Left lobe of liver (tissue), 2 donors: ENCODE measurements around the gene ALPL. TPM values are rescaled to one million over a fixed set of nuclear protein-coding genes. Genes with fewer than 3 reads are reported as not detected.

Experiments
- ATAC-seq: fragments of 200-7000 bp; cut with Tn5 transposase; one replicate; pipeline ENCODE4 v1.9.1; 2020; ENCODE audit warnings: mild to moderate bottlenecking, moderate library complexity
- DNase-seq: peaks from one replicate; pipeline ENCODE4 v3.0.0-alpha.2; 2020; ENCODE audit warnings: low spot score
- total RNA-seq: library from RNA; stranded (reverse); gene quantifications from one replicate; pipeline ENCODE4 v1.2.1, GENCODE V29; 2021
- donor health status: DM: no; HTN: no; CAD: no; lungs with moderate emphysema.
- donor health status: DM: no; HTN: yes; CAD: no.

Gene ALPL
- total RNA-seq, 1 donor from 2014 or later = 29.3 TPM

- ATAC-seq (no peak), DNase-seq (no peak)
Measured at GRCh38 chr1:21614419-21615115, 105.3 kb downstream of the ALPL start.

DNA sequence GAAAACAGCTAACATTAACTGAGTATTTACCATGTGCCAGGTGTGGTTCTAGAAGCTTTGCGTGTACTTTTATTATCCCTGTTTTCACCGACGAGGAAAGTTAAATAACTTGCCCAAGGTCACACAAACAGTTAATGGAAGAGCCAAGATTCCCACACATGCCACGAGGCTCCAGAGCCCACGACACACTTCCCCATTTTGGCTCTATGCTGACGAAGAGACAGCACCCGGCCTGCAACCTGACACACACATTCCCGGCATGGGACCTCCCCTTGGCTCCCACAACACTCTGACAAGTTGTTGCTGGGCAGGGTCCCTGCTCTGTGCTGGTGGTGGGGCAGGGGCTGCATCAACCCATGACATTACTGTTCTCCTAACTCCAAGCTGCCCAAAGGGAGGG is 107.1 kb downstream of the ALPL start:
- ATAC-seq (no peak), DNase-seq (no peak)

GRCh38 chr1:21617126-21617738 is 108.0 kb downstream of the ALPL start:
- no peak for ATAC-seq

DNA sequence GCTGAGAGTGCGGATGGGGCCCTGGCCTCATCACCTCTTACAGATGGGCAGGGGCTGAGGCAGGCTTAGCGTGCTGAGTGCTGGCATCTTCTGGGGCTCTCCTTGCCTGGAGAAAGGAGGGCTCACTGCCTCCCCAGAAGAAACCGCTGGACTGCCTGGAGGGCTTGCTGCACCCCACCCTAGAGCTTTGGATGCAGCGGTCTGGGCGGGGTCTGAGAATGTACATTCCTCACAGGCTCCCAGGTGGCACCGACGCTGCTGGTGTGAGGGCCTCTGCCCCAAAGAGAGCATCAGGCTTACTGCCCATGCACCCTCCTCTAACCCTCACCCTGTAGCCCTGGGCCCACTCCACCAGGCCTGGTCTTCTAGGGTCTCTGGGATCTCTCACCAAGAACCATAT is 108.8 kb downstream of the ALPL start:
- DNase-seq (no peak), ATAC-seq (no peak)

More at GRCh38 chr1:21617126-21617738, 108.0 kb downstream of the ALPL start:
- DNase-seq = no peak

DNA sequence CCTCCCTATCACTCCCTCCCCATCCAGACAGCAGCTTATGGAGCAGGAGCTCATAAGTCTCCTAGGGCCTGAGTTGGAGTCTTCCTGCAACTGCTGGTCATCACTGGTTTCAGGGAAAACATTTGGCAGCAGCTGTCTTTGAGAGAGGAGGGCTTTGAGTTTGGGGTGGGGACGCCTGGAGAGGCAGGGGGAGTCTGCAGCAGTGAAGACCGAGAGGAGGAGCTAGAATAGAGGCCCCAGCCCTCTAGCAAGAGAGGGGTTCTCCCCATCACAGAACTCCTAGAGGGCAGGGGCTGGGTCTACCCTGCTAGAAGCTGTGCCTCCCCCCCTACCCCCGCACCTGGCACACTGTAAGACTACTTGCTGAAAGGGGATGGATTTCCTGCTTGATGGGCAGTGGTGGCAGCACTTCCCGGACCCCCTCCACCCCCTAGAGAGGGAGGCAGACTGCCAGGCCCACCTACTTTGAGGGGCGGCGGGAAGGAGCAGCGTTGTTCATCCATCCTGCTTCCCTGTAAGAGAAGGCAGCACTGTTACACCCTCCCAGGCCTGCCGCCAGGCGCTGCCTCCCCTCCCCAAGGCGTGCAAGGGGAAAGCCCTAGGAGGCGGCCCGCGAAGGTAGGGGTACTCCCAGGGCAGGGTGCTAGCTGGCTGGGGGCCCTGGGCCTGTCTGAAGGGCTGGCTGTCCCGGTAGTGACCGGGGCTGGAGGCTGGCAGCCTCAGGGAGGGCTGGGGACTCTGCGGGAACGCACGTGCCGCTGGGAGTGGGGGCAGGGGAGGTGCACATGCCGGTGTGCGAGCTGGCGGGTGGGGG is 109.5 kb downstream of the ALPL start:
- no peak for DNase-seq
- ATAC-seq = no peak

DNA sequence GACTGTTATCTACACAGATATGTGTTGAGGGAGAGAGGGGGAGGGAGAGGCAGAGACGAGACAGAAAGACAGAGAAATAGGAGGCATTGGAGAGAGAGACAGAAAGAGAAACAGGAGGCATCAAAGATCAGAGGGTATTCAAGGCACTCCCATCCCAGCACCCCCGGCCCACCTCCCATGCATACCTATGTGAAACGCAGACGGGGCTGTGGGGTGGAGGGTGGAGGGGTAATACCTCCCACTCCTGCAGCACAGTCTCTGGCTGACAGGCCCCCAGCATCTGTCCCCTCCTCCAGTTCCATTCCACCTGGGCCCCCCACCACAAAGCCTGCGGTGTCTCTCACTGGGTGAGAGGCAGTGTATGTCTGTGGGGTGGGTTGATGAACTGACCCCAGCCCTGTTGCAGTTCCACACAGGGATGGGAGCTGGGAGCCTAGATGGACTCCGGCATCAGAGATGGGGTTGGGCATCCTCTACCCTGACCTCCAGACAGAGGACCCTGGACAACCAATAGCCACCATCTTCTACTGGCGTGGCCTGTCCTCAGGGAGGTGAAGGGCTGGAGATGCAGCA is 110.2 kb downstream of the ALPL start:
- no peak for DNase-seq
- ATAC-seq = no peak

DNA sequence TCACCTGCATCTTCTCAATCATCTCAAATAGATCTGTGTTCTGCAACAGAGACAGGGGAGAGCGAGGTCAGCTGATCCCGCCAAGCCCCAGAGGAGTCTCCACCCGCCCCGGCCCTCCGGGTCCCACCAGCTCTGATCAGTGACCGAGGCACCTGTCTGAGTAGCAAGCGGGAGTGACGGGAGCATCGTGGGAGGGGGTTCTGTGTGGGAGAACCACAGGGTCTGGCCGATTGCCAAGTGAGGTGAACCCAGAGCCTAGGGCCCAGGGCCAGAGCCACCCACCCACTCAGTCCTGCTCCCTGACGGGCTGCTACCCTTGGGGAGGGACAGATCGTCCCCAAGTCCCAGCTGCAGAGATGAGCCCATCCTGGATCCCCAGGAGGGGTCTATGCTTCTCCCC is 110.8 kb downstream of the ALPL start:
- ATAC-seq = no peak
- DNase-seq = no peak

DNA sequence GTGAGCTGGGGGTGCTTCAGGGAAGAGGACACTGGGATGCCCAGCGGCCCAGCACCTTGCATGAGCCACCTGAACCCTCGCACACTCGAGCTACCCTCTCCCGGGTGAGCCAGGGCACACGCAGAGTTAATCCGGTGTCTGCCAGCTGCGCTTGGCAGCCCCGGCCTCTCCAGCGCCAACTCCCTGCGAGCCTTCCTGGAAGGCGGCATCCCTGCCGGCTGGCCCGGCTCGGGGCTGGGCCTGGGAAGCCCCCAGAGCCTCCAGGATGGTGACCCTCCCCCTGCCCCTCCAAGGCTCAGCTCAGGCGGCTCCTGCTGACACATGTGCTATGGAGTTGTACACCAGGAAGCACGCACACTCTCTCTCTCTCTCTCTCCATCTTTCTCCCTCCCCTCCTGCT is 111.3 kb downstream of the ALPL start:
- ATAC-seq (peak; percentile 47), DNase-seq (no peak)

DNA sequence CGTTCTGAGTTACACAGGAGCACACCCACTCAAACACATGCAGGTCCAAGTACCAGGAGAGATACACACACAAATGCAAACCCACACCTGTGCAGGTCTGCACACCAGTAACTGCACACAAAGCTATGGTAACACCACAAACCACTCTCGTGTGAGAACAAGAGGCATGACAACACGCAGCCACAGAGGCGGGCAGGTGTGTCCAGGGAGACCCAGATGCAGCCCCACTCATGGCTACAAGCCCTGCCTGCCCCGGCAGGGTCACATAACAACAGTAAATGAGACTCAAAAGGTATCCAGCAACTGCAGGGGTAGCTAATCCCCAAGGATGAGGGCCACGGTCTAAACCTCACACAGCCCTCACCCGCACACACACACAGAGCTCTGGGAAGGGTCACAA is 111.8 kb downstream of the ALPL start:
- ATAC-seq = no peak
- no peak for DNase-seq

- ATAC-seq = no peak
Measured at GRCh38 chr1:21621761-21622436, 112.7 kb downstream of the ALPL start.

DNA sequence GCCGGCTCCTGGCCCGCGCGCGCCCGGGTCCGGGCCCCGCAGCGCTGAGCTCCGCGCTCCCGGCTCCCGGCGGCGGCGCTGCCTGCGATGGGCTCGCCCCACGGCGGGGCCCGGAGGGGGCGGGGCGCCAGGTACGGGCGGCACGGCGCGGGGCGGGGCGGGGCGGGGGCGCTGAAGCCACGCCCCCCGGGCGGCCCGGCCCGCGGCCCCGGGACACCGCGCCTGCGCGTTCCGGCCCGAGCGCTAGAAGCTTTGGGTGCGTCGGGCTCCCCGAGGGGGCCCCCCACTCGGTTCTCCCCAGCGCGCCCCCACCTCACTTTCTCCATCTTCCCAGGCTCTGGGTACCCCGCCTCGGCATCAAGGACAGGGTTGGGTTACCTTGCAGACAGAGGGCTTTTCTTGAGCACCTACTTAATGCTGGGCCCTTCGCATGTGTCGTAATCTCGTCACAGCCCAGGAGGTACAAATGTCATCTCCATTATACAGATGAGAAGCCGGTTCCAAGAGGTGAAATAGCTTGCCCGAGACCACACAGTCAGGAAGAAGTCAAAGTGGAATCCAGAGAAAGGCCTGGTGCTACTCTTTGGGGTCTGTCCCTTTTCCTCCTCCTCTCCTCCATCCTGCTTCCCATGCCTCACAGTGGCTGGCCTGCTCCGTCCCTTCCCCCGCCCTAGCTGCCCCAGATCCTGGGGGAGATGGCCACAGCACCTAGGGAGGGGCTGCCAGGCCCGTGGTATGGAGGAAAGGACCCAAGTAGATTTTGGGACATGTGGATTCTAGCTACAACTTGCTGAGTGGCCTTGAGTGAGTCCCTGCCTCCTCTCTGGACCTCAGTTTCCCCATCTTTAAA is 113.5 kb downstream of the ALPL start:
- peak; percentile 78 for DNase-seq
- peak; percentile 67 for ATAC-seq

More at GRCh38 chr1:21621761-21622436, 112.7 kb downstream of the ALPL start:
- no peak for DNase-seq

- ATAC-seq = peak; percentile 67
- peak; percentile 92 for DNase-seq
Measured at GRCh38 chr1:21623410-21623961, 114.3 kb downstream of the ALPL start.

GRCh38 chr1:21624571-21625389 is 115.6 kb downstream of the ALPL start:
- DNase-seq (peak; percentile 64), ATAC-seq (peak; percentile 11)

DNA sequence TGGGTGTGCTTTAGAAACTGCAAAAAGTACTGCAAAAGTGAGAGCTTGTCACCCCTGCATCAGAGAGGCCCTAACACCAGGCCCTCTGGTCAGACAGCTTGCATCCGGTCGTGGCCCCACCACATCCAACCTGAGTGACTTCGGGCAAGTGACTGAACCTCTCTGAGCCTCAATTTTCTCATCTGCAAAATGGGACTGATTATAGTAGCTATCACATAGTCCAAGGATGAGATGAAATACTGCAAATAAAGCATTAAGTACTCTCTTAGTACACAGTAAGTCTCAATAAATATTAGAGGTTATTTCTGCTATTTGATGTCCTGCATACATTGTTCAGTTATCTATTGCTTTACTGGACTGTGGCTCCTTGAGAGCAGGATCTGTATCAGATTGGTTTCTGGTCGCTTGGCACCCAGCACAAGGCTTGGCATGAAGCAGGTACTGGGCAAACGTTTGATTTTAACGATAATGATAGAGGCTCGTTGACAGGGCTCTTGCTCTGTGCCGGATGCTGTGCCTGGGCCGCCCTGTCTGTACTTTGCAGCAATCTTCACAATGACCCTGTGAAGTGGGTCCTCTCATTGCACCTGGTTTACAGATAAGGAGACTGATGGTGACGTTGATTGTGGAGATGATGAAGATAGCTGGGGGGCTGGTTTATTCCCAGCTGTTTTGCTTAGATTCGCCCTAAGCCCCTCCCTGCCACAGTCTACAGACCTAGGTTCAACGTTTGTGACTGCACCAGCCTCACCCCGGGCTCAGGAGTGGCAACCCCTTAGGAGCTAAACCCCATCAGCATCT is 116.4 kb downstream of the ALPL start:
- peak; percentile 16 for ATAC-seq
- no peak for DNase-seq

DNA sequence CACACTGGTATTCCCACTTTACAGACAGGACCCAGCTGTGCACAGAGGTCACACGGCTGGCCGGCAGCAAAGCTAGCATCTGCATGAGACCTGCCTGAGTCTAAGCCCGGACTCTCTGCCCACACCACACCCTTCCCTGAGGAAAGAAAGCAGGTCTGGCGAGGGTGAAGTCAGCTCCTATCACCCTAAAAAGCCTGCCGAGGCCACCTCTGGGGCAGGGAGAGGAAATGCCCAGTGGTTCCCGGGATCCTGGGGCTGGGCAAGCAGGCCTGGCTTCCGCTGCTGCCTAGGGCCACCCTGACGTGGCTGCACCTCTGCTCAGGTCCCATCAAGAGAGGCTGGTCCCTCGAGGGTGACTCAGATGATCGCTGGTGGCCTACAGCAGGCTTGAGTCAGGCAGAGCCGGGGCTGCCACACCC is 117.7 kb downstream of the ALPL start:
- ATAC-seq (no peak), DNase-seq (no peak)
